HepG2 (cell line): ENCODE measurements around the gene HOXA10. TPM values are rescaled to one million over a fixed set of nuclear protein-coding genes. Genes with fewer than 3 reads are reported as not detected.

ENCODE experiments used
- HES4 ChIP-seq: sonication (generic); formaldehyde crosslinking; IDR thresholded peaks from 2 replicates; pipeline ENCODE4 v1.9.0; 2021; ENCODE audit warnings: mild to moderate bottlenecking, missing genetic modification reagents, borderline replicate concordance
- KDM6A ChIP-seq: IDR thresholded peaks from 2 replicates; pipeline ENCODE4 v1.6.1; 2016; ENCODE audit warnings: low read depth
- POLR2A ChIP-seq, 2 experiments: IDR thresholded peaks; 2 replicates each; pipeline ENCODE4 v1.6.1; 2011; ENCODE audit warnings: low read depth in 2 of 2, low read length in 2 of 2, mild to moderate bottlenecking in 1 of 2, moderate library complexity in 1 of 2; ENCODE audit not compliant: insufficient read depth in 1 of 2
- RBM22 ChIP-seq: fragments of 200-400 bp; formaldehyde crosslinking; optimal IDR thresholded peaks from 2 replicates; pipeline ENCODE3; 2017; ENCODE audit warnings: mild to moderate bottlenecking, low read length, moderate library complexity
- TEAD3 ChIP-seq: optimal IDR thresholded peaks from 2 replicates; pipeline ENCODE3; 2016; ENCODE audit warnings: borderline replicate concordance
- THYN1 ChIP-seq: sonication (generic); formaldehyde crosslinking; IDR thresholded peaks from 2 replicates; pipeline ENCODE4 v1.8.1; 2023; ENCODE audit warnings: low read depth, mild to moderate bottlenecking, moderate library complexity, missing genetic modification reagents, borderline replicate concordance
- YEATS4 ChIP-seq: sonication (generic); formaldehyde crosslinking; IDR thresholded peaks from 2 replicates; pipeline ENCODE4 v1.4.0; 2020; ENCODE audit warnings: missing genetic modification reagents, borderline replicate concordance
- ZMYM3 ChIP-seq: sonication (generic); formaldehyde crosslinking; IDR thresholded peaks from 2 replicates; pipeline ENCODE4 v1.5.1; 2020; ENCODE audit warnings: mild to moderate bottlenecking, missing genetic modification reagents
- ZNF382 ChIP-seq: sonication (generic); formaldehyde crosslinking; IDR thresholded peaks from 2 replicates; pipeline ENCODE4 v1.5.0; 2020; ENCODE audit warnings: missing genetic modification reagents, mild to moderate bottlenecking, borderline replicate concordance
- ZNF749 ChIP-seq: sonication (generic); formaldehyde crosslinking; IDR thresholded peaks from 2 replicates; pipeline ENCODE4 v1.8.0; 2022; ENCODE audit warnings: mild to moderate bottlenecking, missing genetic modification reagents, moderate library complexity, borderline replicate concordance
- ZNF891 ChIP-seq: sonication (generic); formaldehyde crosslinking; IDR thresholded peaks from 2 replicates; pipeline ENCODE4 v1.5.0; 2020; ENCODE audit warnings: mild to moderate bottlenecking, missing genetic modification reagents
- polyA plus RNA-seq, 8 experiments: library from polyadenylated mRNA; depleted of rRNA in 3 of 8; stranded (reverse) in 7 of 8; unstranded in 1 of 8; fragments of >200 nt; fragmentation: Illumina TruSeq in 4 of 8; extraction: Trizol in 4 of 8; gene quantifications; 2 replicates each; pipeline versions ENCODE4 v1.2.1 to v1.2.3, GENCODE V29; 2011 to 2016; ENCODE audit warnings: low read depth in 4 of 8, missing spikeins in 1 of 8, mixed read lengths in 1 of 8; ENCODE audit not compliant: insufficient read depth in 1 of 8
- total RNA-seq, 5 experiments: library from RNA; depleted of rRNA; stranded (reverse); fragments of >200 nt; fragmentation: Illumina TruSeq; extraction: Trizol; gene quantifications; 2 replicates each; pipeline ENCODE4 v1.2.3, GENCODE V29; 2016; ENCODE audit warnings: low read depth in 1 of 5
- TF ChIP-seq, protein P1 (sequence below): sonication (generic); formaldehyde crosslinking; IDR thresholded peaks from 2 replicates; pipeline ENCODE4 v1.4.0; 2020; ENCODE audit warnings: missing genetic modification reagents
- TF ChIP-seq, protein P2 (sequence below): sonication (generic); formaldehyde crosslinking; IDR thresholded peaks from 2 replicates; pipeline ENCODE4 v1.5.0; 2020; ENCODE audit warnings: missing genetic modification reagents
- TF ChIP-seq, protein P3 (sequence below): IDR thresholded peaks from 2 replicates; pipeline ENCODE4 v1.6.1; 2016; ENCODE audit warnings: low read depth
- TF ChIP-seq, protein P4 (sequence below): sonication (generic); formaldehyde crosslinking; IDR thresholded peaks from 2 replicates; pipeline ENCODE4 v1.4.0; 2020; ENCODE audit warnings: mild to moderate bottlenecking, low read depth, missing genetic modification reagents
- TF ChIP-seq, protein P5 (sequence below): sonication (generic); formaldehyde crosslinking; IDR thresholded peaks from 2 replicates; pipeline ENCODE4 v1.8.0; 2022; ENCODE audit warnings: mild to moderate bottlenecking, missing genetic modification reagents; ENCODE audit not compliant: insufficient replicate concordance

The HOXA10 gene
- total and polyA plus RNA-seq, 2 of the 13 experiments (the other 11 are each of a cell fraction or from before 2014, with no cell fraction given), result not detected

DNA sequence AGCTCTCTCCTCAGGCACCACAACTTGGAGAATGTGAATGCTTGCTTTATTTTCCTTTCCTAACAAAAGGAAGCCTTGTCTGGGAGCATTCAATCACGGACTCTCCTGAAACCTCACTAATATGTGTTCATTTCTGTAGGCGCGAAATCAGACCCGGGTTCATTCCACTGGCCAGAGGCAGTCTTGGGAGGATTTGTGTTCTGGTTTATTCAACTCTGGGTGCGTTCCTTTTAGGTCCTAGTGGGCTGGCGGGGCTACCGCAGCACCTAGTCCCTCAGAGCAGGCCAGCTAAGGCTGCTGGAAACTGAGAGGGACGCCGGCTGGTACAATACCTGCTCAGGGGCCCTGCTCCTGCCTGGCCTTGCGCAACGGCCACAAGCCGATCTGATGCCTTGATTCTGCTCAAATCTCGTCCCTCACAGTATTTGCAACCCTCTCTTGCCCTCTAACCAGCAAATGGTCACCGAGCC, 51.1 kb downstream of the HOXA10 start (continued):
- TF ChIP-seq ZNF382 (CRISPR knock-in tag) (no peak), POLR2A (IDR thresholded peaks at IDR 0.05; ENCODE audit: insufficient read depth in 1 of 2, low read depth in 2 of 2, low read length in 2 of 2) (peak; percentile 35 to 37; a peak in 3 of 4 replicates), YEATS4 (CRISPR knock-in tag) (no peak), ZNF749 (CRISPR knock-in tag) (no peak), KDM6A (CRISPR knock-in tag) (no peak), ZNF891 (CRISPR knock-in tag) (no peak), ZMYM3 (no peak), TEAD3 (CRISPR knock-in tag) (peak; percentile 21), RBM22 (no peak), THYN1 (no peak), HES4 (CRISPR knock-in tag) (no peak)
- TF ChIP-seq, protein P1, sequence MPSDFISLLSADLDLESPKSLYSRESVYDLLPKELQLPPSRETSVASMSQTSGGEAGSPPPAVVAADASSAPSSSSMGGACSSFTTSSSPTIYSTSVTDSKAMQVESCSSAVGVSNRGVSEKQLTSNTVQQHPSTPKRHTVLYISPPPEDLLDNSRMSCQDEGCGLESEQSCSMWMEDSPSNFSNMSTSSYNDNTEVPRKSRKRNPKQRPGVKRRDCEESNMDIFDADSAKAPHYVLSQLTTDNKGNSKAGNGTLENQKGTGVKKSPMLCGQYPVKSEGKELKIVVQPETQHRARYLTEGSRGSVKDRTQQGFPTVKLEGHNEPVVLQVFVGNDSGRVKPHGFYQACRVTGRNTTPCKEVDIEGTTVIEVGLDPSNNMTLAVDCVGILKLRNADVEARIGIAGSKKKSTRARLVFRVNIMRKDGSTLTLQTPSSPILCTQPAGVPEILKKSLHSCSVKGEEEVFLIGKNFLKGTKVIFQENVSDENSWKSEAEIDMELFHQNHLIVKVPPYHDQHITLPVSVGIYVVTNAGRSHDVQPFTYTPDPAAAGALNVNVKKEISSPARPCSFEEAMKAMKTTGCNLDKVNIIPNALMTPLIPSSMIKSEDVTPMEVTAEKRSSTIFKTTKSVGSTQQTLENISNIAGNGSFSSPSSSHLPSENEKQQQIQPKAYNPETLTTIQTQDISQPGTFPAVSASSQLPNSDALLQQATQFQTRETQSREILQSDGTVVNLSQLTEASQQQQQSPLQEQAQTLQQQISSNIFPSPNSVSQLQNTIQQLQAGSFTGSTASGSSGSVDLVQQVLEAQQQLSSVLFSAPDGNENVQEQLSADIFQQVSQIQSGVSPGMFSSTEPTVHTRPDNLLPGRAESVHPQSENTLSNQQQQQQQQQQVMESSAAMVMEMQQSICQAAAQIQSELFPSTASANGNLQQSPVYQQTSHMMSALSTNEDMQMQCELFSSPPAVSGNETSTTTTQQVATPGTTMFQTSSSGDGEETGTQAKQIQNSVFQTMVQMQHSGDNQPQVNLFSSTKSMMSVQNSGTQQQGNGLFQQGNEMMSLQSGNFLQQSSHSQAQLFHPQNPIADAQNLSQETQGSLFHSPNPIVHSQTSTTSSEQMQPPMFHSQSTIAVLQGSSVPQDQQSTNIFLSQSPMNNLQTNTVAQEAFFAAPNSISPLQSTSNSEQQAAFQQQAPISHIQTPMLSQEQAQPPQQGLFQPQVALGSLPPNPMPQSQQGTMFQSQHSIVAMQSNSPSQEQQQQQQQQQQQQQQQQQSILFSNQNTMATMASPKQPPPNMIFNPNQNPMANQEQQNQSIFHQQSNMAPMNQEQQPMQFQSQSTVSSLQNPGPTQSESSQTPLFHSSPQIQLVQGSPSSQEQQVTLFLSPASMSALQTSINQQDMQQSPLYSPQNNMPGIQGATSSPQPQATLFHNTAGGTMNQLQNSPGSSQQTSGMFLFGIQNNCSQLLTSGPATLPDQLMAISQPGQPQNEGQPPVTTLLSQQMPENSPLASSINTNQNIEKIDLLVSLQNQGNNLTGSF, result no peak
- TF ChIP-seq, protein P2, sequence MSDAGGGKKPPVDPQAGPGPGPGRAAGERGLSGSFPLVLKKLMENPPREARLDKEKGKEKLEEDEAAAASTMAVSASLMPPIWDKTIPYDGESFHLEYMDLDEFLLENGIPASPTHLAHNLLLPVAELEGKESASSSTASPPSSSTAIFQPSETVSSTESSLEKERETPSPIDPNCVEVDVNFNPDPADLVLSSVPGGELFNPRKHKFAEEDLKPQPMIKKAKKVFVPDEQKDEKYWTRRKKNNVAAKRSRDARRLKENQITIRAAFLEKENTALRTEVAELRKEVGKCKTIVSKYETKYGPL (CRISPR knock-in tag), result no peak
- TF ChIP-seq, protein P3, sequence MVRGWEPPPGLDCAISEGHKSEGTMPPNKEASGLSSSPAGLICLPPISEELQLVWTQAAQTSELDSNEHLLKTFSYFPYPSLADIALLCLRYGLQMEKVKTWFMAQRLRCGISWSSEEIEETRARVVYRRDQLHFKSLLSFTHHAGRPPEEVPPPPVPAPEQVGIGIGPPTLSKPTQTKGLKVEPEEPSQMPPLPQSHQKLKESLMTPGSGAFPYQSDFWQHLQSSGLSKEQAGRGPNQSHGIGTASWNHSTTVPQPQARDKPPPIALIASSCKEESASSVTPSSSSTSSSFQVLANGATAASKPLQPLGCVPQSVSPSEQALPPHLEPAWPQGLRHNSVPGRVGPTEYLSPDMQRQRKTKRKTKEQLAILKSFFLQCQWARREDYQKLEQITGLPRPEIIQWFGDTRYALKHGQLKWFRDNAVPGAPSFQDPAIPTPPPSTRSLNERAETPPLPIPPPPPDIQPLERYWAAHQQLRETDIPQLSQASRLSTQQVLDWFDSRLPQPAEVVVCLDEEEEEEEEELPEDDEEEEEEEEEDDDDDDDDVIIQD (CRISPR knock-in tag), result no peak
- TF ChIP-seq, protein P4, sequence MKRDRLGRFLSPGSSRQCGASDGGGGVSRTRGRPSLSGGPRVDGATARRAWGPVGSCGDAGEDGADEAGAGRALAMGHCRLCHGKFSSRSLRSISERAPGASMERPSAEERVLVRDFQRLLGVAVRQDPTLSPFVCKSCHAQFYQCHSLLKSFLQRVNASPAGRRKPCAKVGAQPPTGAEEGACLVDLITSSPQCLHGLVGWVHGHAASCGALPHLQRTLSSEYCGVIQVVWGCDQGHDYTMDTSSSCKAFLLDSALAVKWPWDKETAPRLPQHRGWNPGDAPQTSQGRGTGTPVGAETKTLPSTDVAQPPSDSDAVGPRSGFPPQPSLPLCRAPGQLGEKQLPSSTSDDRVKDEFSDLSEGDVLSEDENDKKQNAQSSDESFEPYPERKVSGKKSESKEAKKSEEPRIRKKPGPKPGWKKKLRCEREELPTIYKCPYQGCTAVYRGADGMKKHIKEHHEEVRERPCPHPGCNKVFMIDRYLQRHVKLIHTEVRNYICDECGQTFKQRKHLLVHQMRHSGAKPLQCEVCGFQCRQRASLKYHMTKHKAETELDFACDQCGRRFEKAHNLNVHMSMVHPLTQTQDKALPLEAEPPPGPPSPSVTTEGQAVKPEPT (CRISPR knock-in tag), result no peak
- TF ChIP-seq, protein P5, sequence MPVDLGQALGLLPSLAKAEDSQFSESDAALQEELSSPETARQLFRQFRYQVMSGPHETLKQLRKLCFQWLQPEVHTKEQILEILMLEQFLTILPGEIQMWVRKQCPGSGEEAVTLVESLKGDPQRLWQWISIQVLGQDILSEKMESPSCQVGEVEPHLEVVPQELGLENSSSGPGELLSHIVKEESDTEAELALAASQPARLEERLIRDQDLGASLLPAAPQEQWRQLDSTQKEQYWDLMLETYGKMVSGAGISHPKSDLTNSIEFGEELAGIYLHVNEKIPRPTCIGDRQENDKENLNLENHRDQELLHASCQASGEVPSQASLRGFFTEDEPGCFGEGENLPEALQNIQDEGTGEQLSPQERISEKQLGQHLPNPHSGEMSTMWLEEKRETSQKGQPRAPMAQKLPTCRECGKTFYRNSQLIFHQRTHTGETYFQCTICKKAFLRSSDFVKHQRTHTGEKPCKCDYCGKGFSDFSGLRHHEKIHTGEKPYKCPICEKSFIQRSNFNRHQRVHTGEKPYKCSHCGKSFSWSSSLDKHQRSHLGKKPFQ (CRISPR knock-in tag), result peak; percentile 41
